AG04449 (cell line): ENCODE data around the gene PCDHA10.

ENCODE experiments used
- CTCF ChIA-PET: fragments of 350-600 bp; formaldehyde crosslinking; extraction: SDS; loops from one replicate; lab custom pipeline; 2021; ENCODE audit warnings: antibody characterized with exemption; lab: Yijun Ruan, JAX
- POLR2A ChIA-PET: fragments of 400-600, 350-600 bp; formaldehyde crosslinking; extraction: SDS; loops from one replicate; lab custom pipeline; 2020; ENCODE audit warnings: antibody characterized with exemption, inconsistent platforms; lab: Yijun Ruan, JAX
- DNase-seq: peaks from one replicate; pipeline ENCODE4 v3.0.0-alpha.2; 2010; ENCODE audit warnings: low read depth, low spot score
- H3K4me3 ChIP-seq: 2 replicates; pipeline ENCODE4 v1.5.1; 2011; ENCODE audit warnings: low read depth, mild to moderate bottlenecking, control low read depth, low read length
- CTCF ChIP-seq: IDR thresholded peaks from one replicate; pipeline ENCODE4 v1.5.1; 2011; ENCODE audit warnings: mild to moderate bottlenecking, moderate library complexity, low read length, control low read depth, inconsistent platforms; ENCODE audit not compliant: insufficient read depth; ENCODE audit errors: missing control alignments

The PCDHA10 gene

GRCh38 chr5:140857177-140857986 lies 1.7 kb downstream of the PCDHA10 start:
- ChIA-PET CTCF (no interaction called here), POLR2A (no interaction called here)
- no peak for TF ChIP-seq CTCF
- no peak overlapping the region for H3K4me3 ChIP-seq
- DNase-seq: no peak

- no peak overlapping the region for H3K4me3 ChIP-seq
- TF ChIP-seq CTCF: no peak
- ChIA-PET CTCF (no interaction called here), POLR2A (no interaction called here)
- no peak for DNase-seq
Observed at GRCh38 chr5:140857987-140858240, 2.2 kb downstream of the PCDHA10 start.

GRCh38 chr5:140862441-140863295 lies 7.0 kb downstream of the PCDHA10 start:
- no peak for DNase-seq
- POLR2A ChIA-PET: no interaction called here
- CTCF ChIA-PET: no interaction called here
- no peak overlapping the region for H3K4me3 ChIP-seq
- no peak for TF ChIP-seq CTCF

- DNase-seq: no peak
- CTCF ChIA-PET: no interaction called here
- POLR2A ChIA-PET: no interaction called here
- H3K4me3 ChIP-seq: no peak within 1 kb of the TSS
- no peak for TF ChIP-seq CTCF
Observed at GRCh38 chr5:140868721-140869554, 13.2 kb downstream of the PCDHA10 start, which contains the start of gene PCDHA11. Gene PCDHA11, plus strand, starts transcription at chr5:140868957. Its CDS starts 147 bp downstream, at chr5:140869104.

GRCh38 chr5:140869555-140869886 lies 13.8 kb downstream of the PCDHA10 start:
- ChIA-PET POLR2A (no interaction called here), CTCF (no interaction called here)
- H3K4me3 ChIP-seq: no peak overlapping the region
- TF ChIP-seq CTCF: no peak
- no peak for DNase-seq
